ENCODE data around the gene GABPA.
"Not testable (repeated sequence)": the region's sequence is repeated elsewhere in the genome, so short reads cannot be mapped to it uniquely, and the experiment has no call there.

The GABPA gene

GRCh38 chr21:25742900-25743299 lies 8.1 kb downstream of the GABPA start:
- DNase-seq = no peak

- no peak for DNase-seq
These were observed 10.1 kb downstream of the GABPA start for GRCh38 chr21:25744854-25745253.

- no peak for DNase-seq
These were observed 15.3 kb downstream of the GABPA start for GRCh38 chr21:25750085-25750484.

GRCh38 chr21:25752416-25752815 lies 17.6 kb downstream of the GABPA start:
- no peak for DNase-seq

- no peak for DNase-seq
These were observed 21.6 kb downstream of the GABPA start for GRCh38 chr21:25756190-25756932.

GRCh38 chr21:25757531-25757930 lies 22.8 kb downstream of the GABPA start:
- DNase-seq = no peak

- no peak for DNase-seq
These were observed 24.8 kb downstream of the GABPA start for GRCh38 chr21:25759573-25759972.

- DNase-seq = no peak
These were observed 25.3 kb downstream of the GABPA start for GRCh38 chr21:25760061-25760460.

GRCh38 chr21:25760677-25761076 lies 25.9 kb downstream of the GABPA start:
- no peak for DNase-seq

- no peak for DNase-seq
These were observed 29.3 kb downstream of the GABPA start for GRCh38 chr21:25764065-25764464.

- no peak for DNase-seq
These were observed 33.1 kb downstream of the GABPA start for GRCh38 chr21:25767921-25768320.

GRCh38 chr21:25772686-25773085 lies 37.9 kb downstream of the GABPA start:
- DNase-seq = no peak

- no peak for DNase-seq
These were observed 41.7 kb downstream of the GABPA start for GRCh38 chr21:25776440-25776839.

- not testable (repeated sequence) for DNase-seq
These were observed 43.5 kb downstream of the GABPA start for GRCh38 chr21:25778126-25778875.

- no peak for DNase-seq
These were observed 53.9 kb downstream of the GABPA start for GRCh38 chr21:25788677-25789076.

- DNase-seq = no peak
These were observed 55.5 kb downstream of the GABPA start for GRCh38 chr21:25790122-25790877.

GRCh38 chr21:25790878-25791204 lies 56.1 kb downstream of the GABPA start:
- no peak for DNase-seq

- DNase-seq = no peak
These were observed 56.5 kb downstream of the GABPA start for GRCh38 chr21:25791319-25791718.

- DNase-seq = peak; percentile 78
These were observed 66.6 kb downstream of the GABPA start for GRCh38 chr21:25801217-25802014.

- DNase-seq = no peak
These were observed 71.3 kb downstream of the GABPA start for GRCh38 chr21:25806060-25806459.

- no peak for DNase-seq
These were observed 72.4 kb downstream of the GABPA start for GRCh38 chr21:25807191-25807590.

GRCh38 chr21:25809013-25809412 lies 74.2 kb downstream of the GABPA start:
- DNase-seq = no peak

GRCh38 chr21:25811186-25811585 lies 76.4 kb downstream of the GABPA start:
- no peak for DNase-seq
